MM.1S (cell line): ENCODE measurements around the gene EPB41.
"Not testable (repeated sequence)": the region's sequence is repeated elsewhere in the genome, so short reads cannot be mapped to it uniquely, and the experiment has no call there.

ENCODE experiments used
- DNase-seq: peaks from one replicate; pipeline ENCODE4 v3.0.0-alpha.2; 2015
- H2AFZ ChIP-seq: fragments of 300-600 bp; sonication (generic); 2 replicates; pipeline ENCODE4 v1.6.0; 2016; ENCODE audit warnings: antibody characterized with exemption, low read length
- H3F3A ChIP-seq: fragments of 300-600 bp; sonication (generic); 2 replicates; pipeline ENCODE4 v1.6.1; 2016; ENCODE audit warnings: mild to moderate bottlenecking, antibody characterized with exemption, low read length, moderate library complexity, mixed read lengths; ENCODE audit not compliant: insufficient read depth
- H3K27ac ChIP-seq: fragments of 300-600 bp; sonication (generic); 2 replicates; pipeline ENCODE4 v1.5.1; 2016; ENCODE audit warnings: mild to moderate bottlenecking, low read length
- H3K27me3 ChIP-seq: fragments of 300-600 bp; sonication (generic); replicated peaks from 2 replicates; pipeline ENCODE4 v1.6.0; 2016; ENCODE audit warnings: low read length; ENCODE audit not compliant: insufficient read depth
- H3K36me3 ChIP-seq: fragments of 300-600 bp; sonication (generic); replicated peaks from 2 replicates; pipeline ENCODE4 v1.6.1; 2016; ENCODE audit warnings: mild to moderate bottlenecking, low read length, mixed read lengths; ENCODE audit not compliant: insufficient read depth
- H3K4me1 ChIP-seq: fragments of 300-600 bp; sonication (generic); 2 replicates; pipeline ENCODE4 v1.6.1; 2016; ENCODE audit warnings: low read length, mixed read lengths
- H3K4me2 ChIP-seq: fragments of 300-600 bp; sonication (generic); 2 replicates; pipeline ENCODE4 v1.6.0; 2016; ENCODE audit warnings: low read depth, low read length
- H3K4me3 ChIP-seq: fragments of 300-600 bp; sonication (generic); 2 replicates; pipeline ENCODE4 v1.5.1; 2016; ENCODE audit warnings: low read length, mixed read lengths
- H3K79me2 ChIP-seq: fragments of 300-600 bp; sonication (generic); 2 replicates; pipeline ENCODE4 v1.6.1; 2016; ENCODE audit warnings: mixed run types, low read length, mixed read lengths
- H3K9ac ChIP-seq: fragments of 300-600 bp; sonication (generic); 2 replicates; pipeline ENCODE4 v1.6.1; 2016; ENCODE audit warnings: low read length, mixed read lengths
- H3K9me2 ChIP-seq: fragments of 300-600 bp; sonication (generic); replicated peaks from 2 replicates; pipeline ENCODE4 v1.6.1; 2016; ENCODE audit warnings: mild to moderate bottlenecking, low read length, mixed read lengths; ENCODE audit not compliant: insufficient read depth
- H3K9me3 ChIP-seq: fragments of 300-600 bp; sonication (generic); replicated peaks from 2 replicates; pipeline ENCODE4 v1.6.1; 2016; ENCODE audit warnings: mild to moderate bottlenecking, low read length, mixed read lengths; ENCODE audit not compliant: insufficient read depth
- H4K20me1 ChIP-seq: fragments of 300-600 bp; sonication (generic); 2 replicates; pipeline ENCODE4 v1.6.1; 2016; ENCODE audit warnings: mild to moderate bottlenecking, low read length, moderate library complexity, mixed read lengths; ENCODE audit not compliant: insufficient read depth
- EZH2 ChIP-seq: fragments of 300-600 bp; sonication (generic); optimal IDR thresholded peaks from 2 replicates; pipeline ENCODE3; 2017; ENCODE audit warnings: low read depth, mild to moderate bottlenecking, antibody characterized with exemption, low read length, mixed read lengths
- EZH2phosphoT487 ChIP-seq: fragments of 300-600 bp; sonication (generic); IDR thresholded peaks from 2 replicates; pipeline ENCODE4 v1.6.1; 2018; ENCODE audit warnings: antibody characterized with exemption, low read length
- TF ChIP-seq, protein P1 (sequence below): fragments of 300-600 bp; sonication (generic); IDR thresholded peaks from 2 replicates; pipeline ENCODE4 v1.5.1; 2016; ENCODE audit warnings: antibody characterized with exemption, low read length, mixed read lengths

The EPB41 gene

DNA sequence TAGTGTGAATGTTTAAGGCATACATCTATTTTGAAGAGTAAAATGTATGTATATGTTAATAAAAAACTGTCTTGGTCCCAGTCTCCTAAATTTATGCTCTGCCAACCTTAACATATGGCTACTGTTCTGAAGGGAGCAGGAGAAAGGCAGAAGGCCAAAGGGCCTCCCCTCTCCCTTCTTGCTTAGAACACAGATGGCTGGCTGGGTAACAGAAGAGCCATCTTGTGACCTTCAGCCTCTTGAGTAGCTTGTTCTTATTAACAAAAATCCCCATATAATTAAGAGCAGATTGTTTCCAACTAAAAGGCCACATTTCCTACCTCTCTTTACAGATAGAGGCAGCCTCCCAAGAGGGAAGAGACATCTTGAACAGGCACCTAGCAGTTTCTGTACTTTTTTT lies 36.1 kb downstream of the EPB41 start:
- no peak overlapping the region for H3K4me2 ChIP-seq
- H3K4me3 ChIP-seq, result no peak overlapping the region
- no peaks in the 10 kb centered on the region for H4K20me1 ChIP-seq
- no peaks in the 10 kb centered on the region for H3K9me2 ChIP-seq
- peaks cover 69% of the 10 kb centered on the region for H3K79me2 ChIP-seq
- H3K27me3 ChIP-seq, result no peaks in the 10 kb centered on the region
- H3K4me1 ChIP-seq, result peaks cover under 1% of the 10 kb centered on the region
- no peak overlapping the region for H2AFZ ChIP-seq
- DNase-seq, result no peak
- H3K9ac ChIP-seq, result no peak overlapping the region
- H3K27ac ChIP-seq, result no peak overlapping the region
- no peaks in the 10 kb centered on the region for H3K36me3 ChIP-seq
- no peaks in the 10 kb centered on the region for H3K9me3 ChIP-seq
- TF ChIP-seq EZH2, result no peak
- no peak for TF ChIP-seq EZH2phosphoT487
- TF ChIP-seq, protein P1, sequence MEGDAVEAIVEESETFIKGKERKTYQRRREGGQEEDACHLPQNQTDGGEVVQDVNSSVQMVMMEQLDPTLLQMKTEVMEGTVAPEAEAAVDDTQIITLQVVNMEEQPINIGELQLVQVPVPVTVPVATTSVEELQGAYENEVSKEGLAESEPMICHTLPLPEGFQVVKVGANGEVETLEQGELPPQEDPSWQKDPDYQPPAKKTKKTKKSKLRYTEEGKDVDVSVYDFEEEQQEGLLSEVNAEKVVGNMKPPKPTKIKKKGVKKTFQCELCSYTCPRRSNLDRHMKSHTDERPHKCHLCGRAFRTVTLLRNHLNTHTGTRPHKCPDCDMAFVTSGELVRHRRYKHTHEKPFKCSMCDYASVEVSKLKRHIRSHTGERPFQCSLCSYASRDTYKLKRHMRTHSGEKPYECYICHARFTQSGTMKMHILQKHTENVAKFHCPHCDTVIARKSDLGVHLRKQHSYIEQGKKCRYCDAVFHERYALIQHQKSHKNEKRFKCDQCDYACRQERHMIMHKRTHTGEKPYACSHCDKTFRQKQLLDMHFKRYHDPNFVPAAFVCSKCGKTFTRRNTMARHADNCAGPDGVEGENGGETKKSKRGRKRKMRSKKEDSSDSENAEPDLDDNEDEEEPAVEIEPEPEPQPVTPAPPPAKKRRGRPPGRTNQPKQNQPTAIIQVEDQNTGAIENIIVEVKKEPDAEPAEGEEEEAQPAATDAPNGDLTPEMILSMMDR, result no peak
- H3F3A ChIP-seq, result no peaks in the 10 kb centered on the region

DNA sequence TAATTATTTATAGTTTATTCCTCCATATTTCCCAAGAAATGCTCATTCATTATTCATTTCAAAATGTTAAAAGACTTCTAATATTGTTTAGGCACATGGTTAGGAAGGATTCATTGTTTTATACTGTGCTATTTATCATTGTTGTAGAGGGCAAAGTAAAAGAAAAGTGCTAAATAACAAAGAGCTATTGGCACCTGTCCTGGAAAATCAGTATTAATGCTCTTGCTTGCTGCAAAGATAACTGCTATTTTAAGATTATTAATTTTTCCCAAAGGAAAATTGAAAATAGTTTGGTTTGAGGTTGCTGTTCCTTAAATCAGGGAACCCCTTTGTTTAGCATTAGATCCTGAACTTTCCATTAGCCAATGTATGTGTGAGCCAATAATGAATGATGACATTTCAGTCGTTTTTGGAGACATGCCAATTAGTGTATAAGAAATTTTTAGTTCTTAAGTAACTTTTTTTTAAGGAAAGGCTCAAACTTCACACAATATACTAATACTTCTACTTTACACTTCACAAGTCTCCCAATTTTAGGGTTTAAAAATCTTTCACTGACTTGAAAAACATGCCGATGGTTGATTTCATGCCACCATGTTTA lies 39.9 kb downstream of the EPB41 start:
- no peaks in the 10 kb centered on the region for H3K9me2 ChIP-seq
- no peak overlapping the region for H3K9ac ChIP-seq
- no peaks in the 10 kb centered on the region for H3K36me3 ChIP-seq
- H3K4me2 ChIP-seq, result no peak overlapping the region
- H3K9me3 ChIP-seq, result no peaks in the 10 kb centered on the region
- H2AFZ ChIP-seq, result no peak overlapping the region
- H3K4me1 ChIP-seq, result peaks cover 10% of the 10 kb centered on the region
- H3K27me3 ChIP-seq, result no peaks in the 10 kb centered on the region
- 0 out of 2 replicates have a peak, but pooled peaks cover 3% of the 10 kb centered on the region for H4K20me1 ChIP-seq
- H3K4me3 ChIP-seq, result no peak overlapping the region
- H3F3A ChIP-seq, result peaks cover 6% of the 10 kb centered on the region; the same call in 1 of the 2 replicates
- H3K79me2 ChIP-seq, result peaks cover 65% of the 10 kb centered on the region
- no peak for DNase-seq
- TF ChIP-seq, protein P1, result no peak
- TF ChIP-seq EZH2 (no peak), EZH2phosphoT487 (no peak)
- no peak overlapping the region for H3K27ac ChIP-seq

DNA sequence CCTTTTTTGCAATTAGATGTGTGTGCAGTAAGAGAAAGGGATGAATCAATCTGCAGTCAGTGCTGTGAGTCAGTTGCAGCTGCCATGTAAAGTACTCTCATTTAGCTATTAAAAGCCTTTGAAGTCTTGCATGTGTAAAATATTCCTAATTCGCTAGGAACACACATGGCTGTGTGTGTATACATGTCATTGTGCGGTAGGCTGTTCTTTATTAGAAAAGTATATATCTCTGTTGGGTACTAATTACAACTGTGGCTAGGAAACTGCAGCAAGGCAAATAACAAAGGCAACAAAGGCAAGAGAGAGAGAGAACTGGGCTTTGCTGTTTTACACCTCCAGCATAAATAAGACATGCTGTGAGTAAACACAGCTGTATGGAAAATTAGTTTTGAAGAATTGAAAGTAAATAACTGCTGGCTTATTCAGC lies 41.7 kb downstream of the EPB41 start:
- Histone ChIP-seq H3K9me2 (no peaks in the 10 kb centered on the region), H3K4me3 (no peak overlapping the region), H3K27ac (peak overlapping the region; percentile 38; the same call in 1 of the 2 replicates), H3K36me3 (no peaks in the 10 kb centered on the region), H3K9me3 (no peaks in the 10 kb centered on the region), H3K79me2 (peaks cover 63% of the 10 kb centered on the region), H4K20me1 (0 out of 2 replicates have a peak, but pooled peaks cover 3% of the 10 kb centered on the region), H3K9ac (no peak overlapping the region), H2AFZ (no peak overlapping the region), H3K4me2 (peak overlapping the region; percentile 27; the same call in 1 of the 2 replicates), H3F3A (peaks cover 6% of the 10 kb centered on the region; the same call in 1 of the 2 replicates), H3K4me1 (peaks cover 10% of the 10 kb centered on the region), H3K27me3 (no peaks in the 10 kb centered on the region)
- peak; percentile 20 for DNase-seq
- TF ChIP-seq EZH2phosphoT487 (no peak), EZH2 (no peak)
- TF ChIP-seq, protein P1, result no peak

DNA sequence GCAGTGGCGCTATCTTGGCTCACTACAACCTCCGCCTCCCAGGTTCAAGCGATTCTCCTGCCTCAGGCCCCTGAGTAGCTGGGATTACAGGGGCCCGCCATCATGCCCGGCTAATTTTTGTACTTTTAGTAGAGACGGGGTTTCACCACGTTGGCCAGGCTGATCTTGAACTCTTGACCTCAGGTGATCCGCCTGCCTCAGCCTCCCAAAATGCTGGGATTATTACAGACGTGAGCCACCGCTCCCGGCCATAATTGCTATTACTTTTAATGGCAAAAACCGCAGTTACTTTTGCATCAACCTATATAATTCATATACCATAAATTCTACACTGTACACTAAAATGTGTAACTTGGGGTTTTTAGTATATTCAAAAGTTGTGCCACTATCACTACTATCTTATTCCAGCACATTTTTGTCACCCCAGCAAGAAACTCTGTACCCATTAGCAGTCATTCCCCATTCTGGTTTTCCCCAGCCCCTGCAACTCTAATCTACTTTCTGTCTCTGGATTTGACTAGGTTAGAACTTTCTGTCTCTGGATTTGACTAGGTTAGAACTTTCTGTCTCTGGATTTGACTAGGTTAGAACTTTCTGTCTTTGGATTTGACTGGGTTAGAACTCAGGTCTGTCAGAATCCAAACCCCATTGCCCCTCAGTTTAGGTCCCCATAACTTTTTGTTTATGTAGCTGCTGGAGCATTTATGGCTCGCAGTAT lies 47.9 kb downstream of the EPB41 start:
- H3F3A ChIP-seq, H3K9ac ChIP-seq, H2AFZ ChIP-seq, H3K9me2 ChIP-seq, H3K36me3 ChIP-seq, H4K20me1 ChIP-seq, H3K4me1 ChIP-seq, DNase-seq, H3K27ac ChIP-seq, H3K27me3 ChIP-seq, H3K4me3 ChIP-seq, H3K4me2 ChIP-seq, H3K9me3 ChIP-seq: not testable (repeated sequence)
- H3K79me2 ChIP-seq, result peaks cover 54% of the 10 kb centered on the region
